Activated CD8-positive, alpha-beta memory T cell treated with anti-CD3 and anti-CD28 coated beads for 24 hours (primary cell): ENCODE measurements around the gene METRNL.
A peak's percentile ranks its signal among the peaks of the same experiment; 100 is the strongest.

Experiments used
- DNase-seq: peaks from one replicate; pipeline ENCODE4 v3.0.0-alpha.2; 2020

The METRNL gene

GRCh38 chr17:83081684-83082201 lies 2.3 kb downstream of the METRNL start:
- no peak for DNase-seq

GRCh38 chr17:83082424-83082823 lies 3.0 kb downstream of the METRNL start:
- no peak for DNase-seq

GRCh38 chr17:83082909-83083367 lies 3.5 kb downstream of the METRNL start:
- no peak for DNase-seq

- DNase-seq, result peak; percentile 84
Observed at GRCh38 chr17:83083368-83084201, 4.2 kb downstream of the METRNL start.

- no peak for DNase-seq
Observed at GRCh38 chr17:83084214-83084613, 4.8 kb downstream of the METRNL start.

GRCh38 chr17:83084621-83085056 lies 5.2 kb downstream of the METRNL start:
- DNase-seq, result no peak

GRCh38 chr17:83085103-83085502 lies 5.7 kb downstream of the METRNL start:
- no peak for DNase-seq

- no peak for DNase-seq
Observed at GRCh38 chr17:83085526-83086198, 6.3 kb downstream of the METRNL start.

GRCh38 chr17:83086199-83086880 lies 6.9 kb downstream of the METRNL start:
- DNase-seq, result no peak

- no peak for DNase-seq
Observed at GRCh38 chr17:83086907-83087787, 7.7 kb downstream of the METRNL start.

GRCh38 chr17:83087788-83088360 lies 8.5 kb downstream of the METRNL start:
- no peak for DNase-seq

GRCh38 chr17:83088451-83088850 lies 9.0 kb downstream of the METRNL start:
- DNase-seq, result no peak

GRCh38 chr17:83088909-83089308 lies 9.5 kb downstream of the METRNL start:
- no peak for DNase-seq

GRCh38 chr17:83089328-83090132 lies 10.1 kb downstream of the METRNL start:
- DNase-seq, result no peak

- no peak for DNase-seq
Observed at GRCh38 chr17:83090444-83091256, 11.2 kb downstream of the METRNL start.

GRCh38 chr17:83091257-83092141 lies 12.1 kb downstream of the METRNL start:
- DNase-seq, result no peak

GRCh38 chr17:83092186-83092585 lies 12.8 kb downstream of the METRNL start:
- DNase-seq, result no peak

GRCh38 chr17:83092931-83093330 lies 13.5 kb downstream of the METRNL start:
- DNase-seq, result no peak

GRCh38 chr17:83093506-83093905 lies 14.1 kb downstream of the METRNL start:
- no peak for DNase-seq
